Renal pelvis (tissue), 4 donors: ENCODE measurements around the gene PPA1. TPM values are rescaled to one million over a fixed set of nuclear protein-coding genes. Genes with fewer than 3 reads are reported as not detected.
"Not testable (repeated sequence)": the region's sequence is repeated elsewhere in the genome, so short reads cannot be mapped to it uniquely, and the experiment has no call there.

Experiments
- DNase-seq: peaks from one replicate; pipeline ENCODE4 v3.0.0-alpha.2; 2013
- polyA plus RNA-seq, 3 donors: library from polyadenylated mRNA; unstranded; fragments of 120-200 nt; gene quantifications; one replicate each; pipeline ENCODE4 v1.2.1, GENCODE V29; 2013; ENCODE audit not compliant: insufficient read length in 3 of 3

PPA1 gene
- polyA plus RNA-seq, 3 donors: 87.9 to 114 (median 103) TPM

DNA sequence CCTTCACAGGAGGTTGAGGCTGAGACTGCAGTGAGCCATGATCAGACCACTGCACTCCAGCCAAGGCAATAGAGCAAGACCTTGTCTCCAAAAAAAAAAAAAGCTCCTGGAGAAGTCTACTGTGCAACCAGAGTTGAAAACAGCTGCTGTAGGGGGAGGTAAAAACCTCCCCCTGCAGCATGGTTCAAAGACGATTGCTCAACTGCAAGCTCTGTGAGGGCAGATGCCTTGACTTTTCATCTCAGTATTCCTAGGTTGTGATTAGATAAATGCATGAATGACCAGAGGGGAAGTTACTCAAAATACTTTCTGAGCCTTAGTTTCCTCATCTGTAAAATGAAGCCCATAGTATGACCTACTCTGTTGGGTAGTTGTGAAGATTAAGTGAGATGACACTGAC is 25.0 kb upstream of the PPA1 start:
- no peak for DNase-seq

DNA sequence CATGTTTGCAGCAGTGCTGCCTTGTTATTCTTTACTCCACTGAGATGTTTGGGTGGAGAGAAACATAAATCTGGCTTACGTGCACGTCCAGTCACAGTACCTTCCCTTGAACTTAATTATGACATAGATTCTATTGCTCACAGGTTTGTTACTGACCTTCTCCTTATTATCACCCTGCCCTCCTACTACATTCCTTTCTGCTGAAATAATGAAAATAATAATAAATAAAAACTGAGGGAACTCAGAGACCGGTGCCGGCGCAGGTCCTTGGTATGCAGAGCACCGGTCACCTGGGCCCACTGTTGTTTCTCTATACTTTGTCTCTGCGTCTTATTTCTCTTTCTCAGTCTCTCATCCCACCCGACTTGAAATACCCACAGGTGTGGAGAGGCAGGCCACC is 24.6 kb upstream of the PPA1 start:
- not testable (repeated sequence) for DNase-seq

DNA sequence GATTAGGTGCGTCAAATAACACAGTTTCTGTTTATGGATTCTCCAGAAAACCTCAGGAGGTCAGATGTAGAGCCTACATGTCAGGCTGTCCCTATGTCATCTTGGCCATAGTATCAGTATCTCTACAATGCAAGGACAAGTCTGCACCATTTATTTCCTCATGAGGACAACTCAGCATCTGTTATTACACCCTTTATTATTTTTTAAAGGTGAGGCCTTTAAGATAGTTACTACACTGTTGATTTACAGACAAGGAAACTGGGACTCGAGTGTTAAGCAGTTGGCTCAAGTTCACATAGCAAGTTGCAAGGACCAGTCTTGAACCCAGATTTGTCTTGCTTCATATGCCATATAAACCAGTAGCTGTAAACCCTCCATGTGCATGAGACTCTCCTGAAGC is 23.2 kb upstream of the PPA1 start:
- no peak for DNase-seq

DNA sequence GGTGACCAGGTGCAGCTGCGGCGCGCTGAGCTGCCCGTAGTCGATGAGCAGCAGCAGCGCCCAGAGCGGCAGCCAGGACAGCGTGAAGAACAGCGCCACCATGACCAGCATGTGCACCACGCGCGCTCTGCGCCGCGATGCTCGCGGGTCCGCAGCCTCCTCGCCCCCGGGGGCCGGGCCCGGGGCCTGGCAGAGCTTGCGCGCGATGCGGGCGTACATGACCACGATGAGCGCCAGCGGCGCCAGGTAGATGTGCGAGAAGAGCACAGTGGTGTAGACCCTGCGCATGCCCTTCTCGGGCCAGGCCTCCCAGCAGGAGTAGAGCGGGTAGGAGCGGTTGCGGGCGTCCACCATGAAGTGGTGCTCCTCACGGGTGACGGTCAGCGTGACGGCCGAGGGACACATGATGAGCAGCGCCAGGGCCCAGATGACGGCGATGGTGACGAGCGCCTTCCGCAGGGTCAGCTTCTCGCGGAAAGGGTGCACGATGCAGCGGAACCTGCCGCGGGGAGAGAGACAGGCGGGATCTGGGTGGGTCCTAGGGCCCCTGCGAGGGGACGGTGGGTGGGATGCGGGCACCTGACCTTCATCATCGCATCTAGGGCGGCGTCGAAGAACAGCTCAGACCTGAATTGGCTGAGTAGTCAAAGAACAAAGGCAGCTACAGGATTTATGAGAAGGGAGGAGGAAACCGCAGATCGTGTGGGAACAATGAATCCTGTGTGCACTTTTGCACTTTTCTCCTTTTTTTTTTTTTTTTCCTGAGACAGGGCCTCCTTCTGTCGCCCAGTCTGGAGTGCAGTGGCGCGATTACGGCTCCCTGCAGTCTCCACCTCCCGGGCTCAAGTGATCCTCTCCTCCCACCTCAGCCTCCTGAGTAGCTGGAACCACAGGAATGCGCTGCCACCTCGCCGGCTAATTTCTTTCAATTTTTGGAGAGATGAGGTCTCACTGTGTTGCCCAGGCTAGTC is 22.4 kb upstream of the PPA1 start:
- no peak for DNase-seq

DNA sequence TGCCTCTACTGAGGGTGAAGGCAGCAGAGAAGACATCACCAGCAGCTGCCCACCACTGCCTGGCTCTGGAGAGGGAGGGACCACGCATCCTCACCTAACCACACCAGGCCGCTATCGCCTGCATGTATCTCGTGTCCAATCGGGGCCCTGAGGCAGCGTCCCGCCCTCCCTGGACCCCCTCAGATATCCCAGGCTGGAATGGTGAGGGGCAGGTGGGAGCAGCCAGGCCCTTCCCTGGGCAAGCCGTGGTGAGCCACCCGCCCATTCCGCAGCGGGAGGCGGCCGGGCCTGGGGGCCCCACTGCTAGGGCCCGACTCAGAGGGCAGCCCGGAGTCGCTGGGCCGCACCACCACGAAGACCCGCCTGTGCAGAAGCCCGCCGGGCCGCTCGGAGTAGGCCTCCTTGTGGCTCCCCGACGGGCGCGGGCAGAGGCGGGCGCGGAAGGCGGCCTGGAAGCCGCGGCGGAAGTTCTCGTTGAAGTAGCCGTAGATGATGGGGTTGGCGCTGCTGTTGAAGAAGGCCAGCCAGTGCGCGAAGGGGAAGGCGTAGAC is 21.6 kb upstream of the PPA1 start:
- no peak for DNase-seq

DNA sequence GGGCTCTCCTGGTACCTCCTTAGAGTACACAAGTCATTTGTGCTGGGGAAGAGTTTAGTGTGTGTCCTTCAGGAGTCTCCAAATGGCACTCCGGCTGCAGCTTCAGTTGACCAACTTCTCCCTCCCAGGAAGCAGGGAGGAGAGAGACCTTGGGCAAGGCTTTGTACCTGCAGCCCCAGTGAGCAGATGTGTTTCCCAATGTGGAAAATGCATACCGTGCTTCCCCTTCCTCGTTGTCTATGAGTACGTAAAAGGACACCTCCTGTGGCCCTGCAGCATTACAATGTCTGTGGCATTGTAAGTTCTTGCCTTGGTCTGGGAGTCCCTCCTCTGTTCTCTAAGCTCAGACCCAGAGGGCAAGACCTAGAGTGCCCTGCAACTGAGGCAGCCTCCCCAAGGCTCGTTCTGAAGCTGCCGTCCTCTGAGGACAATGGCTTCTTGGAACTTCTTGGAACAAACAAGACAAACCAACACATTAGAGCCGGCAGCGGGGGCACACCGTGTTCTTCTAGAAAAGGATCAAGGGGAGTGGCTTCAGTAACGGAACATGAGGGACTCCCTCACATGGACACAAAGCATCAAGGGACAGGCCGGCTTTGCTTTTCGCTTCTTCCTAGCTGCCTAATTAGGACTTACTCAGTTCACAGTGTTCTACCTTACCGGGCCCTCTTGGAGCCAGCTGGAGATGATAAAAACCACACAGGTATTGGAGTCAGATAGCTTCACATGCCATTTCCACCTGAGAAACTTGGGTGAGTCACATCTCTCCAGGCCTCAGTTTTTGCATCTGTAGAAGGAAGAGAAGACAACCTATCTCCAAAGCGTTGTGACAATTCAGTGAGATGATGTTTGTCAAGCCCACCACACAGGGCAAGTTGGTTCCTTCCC is 20.9 kb upstream of the PPA1 start:
- no peak for DNase-seq

DNA sequence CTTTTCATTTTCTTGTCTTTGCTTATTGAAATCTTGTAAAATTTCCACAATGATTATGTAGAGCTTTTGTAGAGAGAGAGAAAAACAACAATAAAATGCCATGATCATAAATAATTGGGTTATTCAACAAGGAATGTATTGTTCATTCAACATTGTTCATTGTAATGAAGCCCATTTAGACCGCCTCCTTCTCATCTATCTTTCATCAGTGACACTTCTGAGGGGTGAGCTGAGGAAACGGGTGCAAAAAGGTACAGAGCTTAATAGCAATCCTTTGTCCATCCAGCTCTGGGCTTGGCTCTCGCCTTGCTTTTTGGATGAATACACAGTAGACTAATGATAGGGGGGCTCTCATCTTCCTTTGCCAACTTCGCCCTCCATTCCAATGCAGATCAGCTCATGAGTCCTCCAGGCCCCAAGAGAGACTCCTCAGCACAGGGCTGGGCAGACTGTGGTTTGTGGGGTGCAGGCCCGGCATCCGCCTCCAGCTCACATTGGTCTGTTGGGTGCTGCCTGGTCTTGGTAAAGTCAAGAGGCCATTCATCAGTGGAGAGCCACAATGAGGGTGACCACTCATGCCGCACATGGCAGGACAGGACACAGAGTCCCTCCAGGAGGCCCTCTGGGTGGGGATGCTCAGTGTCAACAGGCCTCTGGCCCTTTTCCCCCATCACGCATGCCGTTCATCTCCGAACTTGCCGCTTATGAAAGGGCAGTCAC is 17.9 kb upstream of the PPA1 start:
- DNase-seq: no peak

DNA sequence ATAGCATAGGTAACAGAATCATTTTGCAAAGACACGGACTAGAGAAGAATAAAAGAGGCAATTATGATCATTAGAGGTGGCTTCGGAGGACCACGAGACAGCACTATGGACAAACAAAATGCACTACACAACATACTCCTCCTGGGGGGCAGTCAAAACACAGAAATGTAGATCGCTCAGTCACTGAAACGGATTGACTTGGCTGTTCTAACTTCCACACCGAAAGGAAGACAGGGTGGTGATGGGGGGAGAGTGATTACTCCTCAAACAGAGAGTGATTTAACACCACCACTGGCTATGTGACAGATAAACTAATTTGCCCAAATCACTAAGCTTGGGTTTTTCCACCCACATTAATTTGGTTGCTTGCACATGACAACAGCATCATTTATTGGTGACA is 14.1 kb upstream of the PPA1 start:
- no peak for DNase-seq

DNA sequence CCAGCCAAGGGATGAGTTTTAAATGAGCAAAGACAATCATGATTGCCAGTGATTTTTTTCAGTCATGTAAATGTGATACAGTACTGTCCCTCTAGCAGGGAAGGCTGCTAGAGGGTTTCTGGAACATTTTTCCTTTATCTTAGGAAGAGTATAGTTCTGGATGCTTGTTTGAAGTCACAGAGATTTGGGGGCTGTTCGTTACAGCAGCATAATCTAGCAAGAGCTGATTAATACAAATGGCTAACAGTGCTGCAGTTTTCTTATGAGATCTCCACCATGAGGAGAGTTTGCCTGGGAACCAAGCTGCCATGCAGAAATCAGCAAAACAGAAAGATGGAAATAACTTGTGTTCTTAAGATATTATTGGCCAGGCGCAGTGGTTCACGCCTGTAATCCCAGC is 7.9 kb upstream of the PPA1 start:
- DNase-seq: no peak

DNA sequence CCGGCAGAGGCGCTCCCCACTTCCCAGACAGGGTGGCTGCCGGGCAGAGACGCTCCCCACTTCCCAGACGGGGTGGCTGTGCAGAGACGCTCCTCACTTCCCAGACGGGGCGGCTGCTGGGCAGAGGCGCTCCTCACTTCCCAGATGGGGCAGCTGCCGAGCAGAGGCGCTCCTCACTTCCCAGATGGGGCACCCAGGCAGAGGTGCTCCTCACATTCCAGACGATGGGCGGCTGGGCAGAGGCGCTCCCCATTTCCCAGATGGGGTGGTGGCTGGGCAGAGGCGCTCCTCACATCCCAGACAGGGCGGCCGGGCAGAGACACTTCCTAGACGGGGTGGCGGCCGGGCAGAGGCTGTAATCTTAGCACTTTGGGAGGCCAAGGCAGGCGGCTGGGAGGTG is 6.8 kb upstream of the PPA1 start:
- not testable (repeated sequence) for DNase-seq

DNA sequence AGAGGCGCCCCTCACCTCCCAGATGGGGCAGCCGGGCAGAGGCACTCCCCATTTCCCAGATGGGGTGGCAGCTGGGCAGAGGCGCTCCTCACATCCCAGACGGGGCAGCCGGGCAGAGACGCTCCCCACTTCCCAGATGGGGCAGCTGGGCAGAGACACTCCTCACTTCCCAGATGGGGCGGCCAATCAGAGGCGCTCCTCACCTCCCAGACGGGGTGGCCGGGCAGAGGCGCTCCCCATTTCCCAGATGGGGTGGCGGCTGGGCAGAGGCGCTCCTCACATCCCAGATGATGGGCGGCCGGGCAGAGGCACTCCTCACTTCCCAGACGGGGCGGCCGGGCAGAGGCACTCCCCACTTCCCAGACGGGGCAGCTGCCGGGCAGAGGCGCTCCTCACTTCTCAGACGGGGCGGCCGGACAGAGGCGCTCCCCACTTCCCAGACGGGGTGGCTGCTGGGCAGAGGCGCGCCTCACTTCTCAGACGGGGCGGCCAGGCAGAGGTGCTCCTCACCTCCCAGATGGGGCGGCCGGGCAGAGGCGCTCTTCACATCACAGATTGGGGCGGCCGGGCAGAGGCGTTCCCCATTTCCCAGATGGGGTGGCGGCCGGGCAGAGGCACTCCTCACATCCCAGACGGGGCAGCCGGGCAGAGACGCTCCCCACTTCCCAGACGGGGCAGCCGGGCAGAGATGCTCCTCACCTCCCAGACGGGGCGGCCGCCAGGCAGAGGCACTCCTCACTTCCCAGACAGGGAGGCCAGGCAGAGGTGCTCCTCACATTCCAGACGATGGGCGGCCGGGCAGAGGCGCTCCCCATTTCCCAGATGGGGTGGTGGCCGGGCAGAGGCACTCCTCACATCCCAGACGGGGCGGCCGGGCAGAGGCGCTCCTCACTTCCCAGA is 6.1 kb upstream of the PPA1 start:
- not testable (repeated sequence) for DNase-seq

DNA sequence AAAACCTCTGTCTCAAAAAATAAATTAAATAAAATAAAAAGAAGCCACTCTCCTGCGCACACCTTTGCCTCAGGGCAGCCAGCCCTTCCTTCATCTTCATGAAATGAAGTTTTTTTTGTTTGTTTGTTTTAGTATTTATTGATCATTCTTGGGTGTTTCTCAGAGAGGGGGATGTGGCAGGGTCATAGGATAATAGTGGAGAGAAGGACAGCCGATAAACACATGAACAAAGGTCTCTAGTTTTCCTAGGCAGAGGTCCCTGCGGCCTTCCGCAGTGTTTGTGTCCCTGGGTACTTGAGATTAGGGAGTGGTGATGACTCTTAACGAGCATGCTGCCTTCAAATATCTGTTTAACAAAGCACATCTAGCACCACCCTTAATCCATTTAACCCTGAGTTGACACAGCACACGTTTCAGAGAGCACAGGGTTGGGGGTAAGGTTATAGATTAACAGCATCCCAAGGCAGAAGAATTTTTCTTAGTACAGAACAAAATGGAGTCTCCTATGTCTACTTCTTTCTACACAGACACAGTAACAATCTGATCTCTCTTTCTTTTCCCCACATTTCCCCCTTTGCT is 4.8 kb upstream of the PPA1 start:
- not testable (repeated sequence) for DNase-seq

DNA sequence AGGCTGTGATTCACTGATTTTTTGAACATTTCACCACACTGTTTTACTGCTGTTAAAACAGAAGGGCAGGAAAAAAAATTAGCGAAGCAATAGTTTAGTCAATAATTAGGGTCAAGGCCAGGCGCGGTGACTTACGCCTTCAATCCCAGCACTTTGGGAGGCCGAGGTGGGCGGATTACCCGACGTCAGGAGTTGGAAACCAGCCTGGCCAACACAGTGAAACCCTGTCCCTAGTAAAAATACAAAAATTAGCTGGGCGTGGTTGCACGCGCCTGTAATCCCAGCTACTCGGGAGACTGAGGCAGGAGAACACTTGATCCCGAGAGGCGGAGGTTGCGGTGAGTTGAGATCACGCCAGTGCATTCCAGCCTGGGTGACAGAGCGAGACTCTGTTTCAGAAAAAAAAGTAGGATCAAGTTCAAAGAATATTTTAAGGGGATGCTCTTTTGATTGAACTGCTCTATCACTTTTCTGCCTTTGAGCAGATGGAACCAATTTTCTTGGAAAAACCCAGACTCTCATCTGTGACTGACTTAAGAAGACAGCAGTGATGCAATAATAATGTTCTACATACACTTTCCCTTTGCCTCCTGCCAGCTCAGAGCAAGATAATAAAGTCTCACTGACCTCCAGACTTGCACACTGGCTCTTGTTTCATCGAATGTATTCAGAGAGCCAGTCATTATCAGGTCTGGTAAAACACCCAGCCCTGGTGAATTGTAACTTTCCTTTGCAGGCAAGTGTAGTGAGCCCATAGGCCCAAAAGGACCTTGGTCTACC is 1.6 kb upstream of the PPA1 start:
- DNase-seq: peak; percentile 10

DNA sequence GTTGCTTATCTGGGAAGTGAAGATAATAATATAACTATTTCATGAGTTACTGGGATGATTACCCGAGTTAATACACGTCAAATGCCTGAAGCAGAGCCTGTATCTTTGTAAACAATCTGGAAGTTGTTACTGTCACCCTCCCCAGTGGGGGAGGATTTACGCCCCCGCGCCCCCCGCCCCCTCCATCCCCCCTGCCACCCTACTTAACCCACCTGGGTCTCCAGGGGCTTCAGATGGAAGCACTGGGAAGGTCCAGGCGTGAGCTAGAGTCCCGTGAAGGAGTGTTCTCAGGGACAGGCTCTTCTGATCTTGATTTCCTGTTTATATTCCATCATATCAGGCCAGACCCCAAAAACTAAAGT is 691 bp upstream of the PPA1 start:
- DNase-seq: no peak

DNA sequence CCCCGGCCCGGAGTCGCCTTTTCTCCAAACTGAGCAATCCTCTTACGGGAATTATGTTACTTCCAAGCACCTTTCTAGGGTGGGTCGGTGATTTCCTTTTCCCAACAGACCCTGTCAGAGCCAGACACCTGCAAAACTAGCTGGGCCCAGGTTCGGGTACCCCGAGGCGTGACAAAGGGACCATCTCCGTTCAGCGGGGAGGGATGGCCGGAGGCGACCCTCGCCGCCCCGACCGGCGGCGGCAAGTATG is 445 bp downstream of the PPA1 start:
- DNase-seq: peak; percentile 12

DNA sequence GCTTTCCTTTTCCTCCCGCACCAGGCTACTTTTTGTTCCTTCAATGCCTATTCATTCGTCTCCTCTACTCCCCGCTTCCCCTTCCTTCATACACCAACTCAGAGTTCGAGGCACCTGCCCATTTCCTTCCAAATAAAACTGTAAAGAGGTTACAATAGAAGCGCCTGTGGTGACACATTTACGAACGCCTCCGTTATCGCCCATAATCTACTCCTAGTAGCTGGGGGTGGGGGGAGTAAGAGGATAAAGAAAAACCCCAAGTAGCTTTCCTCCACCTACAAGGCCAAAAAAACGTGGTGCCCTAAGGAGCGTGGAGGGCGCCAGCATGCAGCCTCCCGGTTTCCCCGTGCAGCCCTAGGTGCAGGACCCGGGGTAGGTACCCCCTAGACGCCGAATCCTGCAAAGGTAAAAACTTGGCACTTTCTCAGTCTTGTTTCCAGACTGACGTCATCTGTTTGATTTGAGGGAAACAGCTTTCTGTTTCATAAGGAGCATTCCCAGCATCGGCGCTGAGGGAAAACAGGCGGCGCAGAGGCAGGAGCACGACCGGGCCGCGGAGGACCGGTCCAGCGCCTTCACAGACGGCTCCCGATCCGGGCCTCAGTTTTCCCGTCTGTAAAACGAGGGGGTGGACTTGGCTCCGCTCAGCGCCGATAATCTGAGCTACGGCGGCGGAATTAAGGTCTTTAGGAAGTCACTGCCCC is 922 bp downstream of the PPA1 start:
- peak; percentile 64 for DNase-seq

DNA sequence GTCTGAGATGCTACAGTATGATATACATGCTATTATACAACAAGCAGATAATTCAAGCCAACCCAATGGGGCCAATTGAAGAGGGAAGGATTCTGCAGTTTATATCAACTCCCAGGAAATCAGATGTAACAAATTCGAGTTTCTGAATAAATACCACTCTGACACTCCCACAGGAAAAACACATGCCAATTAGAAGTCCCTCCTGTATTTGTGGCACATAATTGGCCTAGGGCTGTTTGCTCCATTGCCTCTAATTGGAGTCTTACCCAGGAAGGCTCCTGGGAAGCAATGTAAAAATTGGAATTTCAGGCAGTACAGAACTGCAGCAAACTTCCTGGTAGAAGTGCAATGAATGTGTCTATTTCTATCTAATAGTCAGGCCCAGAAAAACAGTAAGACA is 4.7 kb downstream of the PPA1 start:
- no peak for DNase-seq

DNA sequence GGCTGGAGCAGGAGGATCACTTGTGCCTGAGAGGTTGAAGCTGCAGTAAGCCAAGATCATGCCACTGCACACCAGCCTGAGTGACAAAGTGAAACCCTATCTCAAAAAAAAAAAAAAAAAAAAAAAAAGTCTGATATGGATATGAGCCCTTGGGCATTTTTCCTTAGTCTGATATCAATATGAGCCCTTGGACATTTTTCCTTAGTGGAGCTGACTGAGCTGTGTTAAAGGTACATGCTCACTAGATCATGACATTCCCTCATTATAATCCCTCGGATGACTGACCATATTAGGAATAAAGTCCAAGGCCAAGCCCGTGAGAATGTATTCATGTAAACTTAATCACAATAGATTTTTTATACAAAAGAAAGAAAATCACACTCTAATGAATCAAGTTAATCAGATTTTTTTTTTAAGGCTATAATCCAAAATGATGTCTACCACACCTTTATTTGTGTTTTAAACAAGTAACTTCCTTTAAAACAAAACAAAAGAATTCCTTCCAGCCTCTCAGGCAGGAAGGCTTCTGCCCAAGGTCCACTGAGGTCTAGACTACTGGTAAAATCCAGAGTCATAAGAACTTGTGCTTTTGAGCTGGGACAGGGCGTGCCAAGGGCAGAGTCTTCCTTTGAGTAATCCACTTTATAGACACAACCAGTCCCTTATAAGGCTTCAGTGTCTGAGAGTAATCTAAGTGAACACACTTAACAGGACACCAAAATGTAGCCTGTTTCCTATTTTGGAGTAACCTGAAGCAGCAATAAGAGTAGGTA is 5.5 kb downstream of the PPA1 start:
- DNase-seq: peak; percentile 10
